ENCODE data around the gene DRC7. TPM values are rescaled to one million over a fixed set of nuclear protein-coding genes. Genes with fewer than 3 reads are reported as not detected.
"Not testable (repeated sequence)": the region's sequence is repeated elsewhere in the genome, so short reads cannot be mapped to it uniquely, and the experiment has no call there.

The DRC7 gene
- polyA plus RNA-seq, 1 donor (not counting 4 experiments of a cell fraction or from before 2014, with no cell fraction given), result not detected

- no peaks in the 10 kb centered on the region for H3K27me3 ChIP-seq (ENCODE audit: control insufficient read depth, extremely low read depth, insufficient read depth, low read length)
- dilution Hi-C loops (cut with MboI; ENCODE audit: extremely low pct_ligation_motif_present, low sequenced_read_pairs), result no loop called here
- H3K9me3 ChIP-seq (ENCODE audit: control insufficient read depth, low read depth, low read length), result no peaks in the 10 kb centered on the region
- peaks cover 3% of the 10 kb centered on the region for H3K9me1 ChIP-seq (ENCODE audit: control insufficient read depth, extremely low read depth, insufficient read depth, low read length)
- TF ChIP-seq CTCF (optimal IDR thresholded peaks at IDR 0.05 in 1 of 3, IDR thresholded peaks at IDR 0.05 in 1 of 3, conservative IDR thresholded peaks at IDR 0.05 in 1 of 3; ENCODE audit: extremely low read depth in 1 of 3, insufficient read depth in 2 of 3, low read length in 3 of 3) (no peak), EZH2 (IDR thresholded peaks at IDR 0.05; ENCODE audit: low read length) (no peak)
- no peak overlapping the region for H3K4me2 ChIP-seq (ENCODE audit: control insufficient read depth, extremely low read depth, insufficient read depth, low read depth, low read length)
- H3K4me1 ChIP-seq (ENCODE audit: control insufficient read depth, extremely low read depth, insufficient read depth, low read length), result peaks cover 19% of the 10 kb centered on the region
- no peak overlapping the region for H3K4me3 ChIP-seq (ENCODE audit: control insufficient read depth in 2 of 3, extremely low read depth in 1 of 3, insufficient read depth in 2 of 3, low read depth in 1 of 3, low read length in 3 of 3)
- H3K79me2 ChIP-seq (ENCODE audit: control insufficient read depth, insufficient read depth, low read length), result no peaks in the 10 kb centered on the region
- FAIRE-seq (no peak), DNase-seq (ENCODE audit: low read depth, low spot score) (no peak)
- H4K20me1 ChIP-seq (ENCODE audit: control insufficient read depth, extremely low read depth, insufficient read depth, low read length), result peaks cover 3% of the 10 kb centered on the region
- H3K27ac ChIP-seq (ENCODE audit: control insufficient read depth, insufficient read depth, low read length), result no peak overlapping the region
- H2AFZ ChIP-seq (ENCODE audit: control insufficient read depth, low read length), result no peak overlapping the region
- no peak overlapping the region for H3K9ac ChIP-seq (ENCODE audit: control insufficient read depth, extremely low read depth, insufficient read depth, low read length)
- H3K36me3 ChIP-seq (ENCODE audit: control insufficient read depth in 2 of 2, extremely low read depth in 1 of 2, insufficient read depth in 2 of 2, low read length in 2 of 2), result peaks cover 0 to 9% of the 10 kb centered on the region in 2 experiments
These were observed 51.2 kb downstream of the DRC7 start for GRCh38 chr16:57745768-57746167.

DNA sequence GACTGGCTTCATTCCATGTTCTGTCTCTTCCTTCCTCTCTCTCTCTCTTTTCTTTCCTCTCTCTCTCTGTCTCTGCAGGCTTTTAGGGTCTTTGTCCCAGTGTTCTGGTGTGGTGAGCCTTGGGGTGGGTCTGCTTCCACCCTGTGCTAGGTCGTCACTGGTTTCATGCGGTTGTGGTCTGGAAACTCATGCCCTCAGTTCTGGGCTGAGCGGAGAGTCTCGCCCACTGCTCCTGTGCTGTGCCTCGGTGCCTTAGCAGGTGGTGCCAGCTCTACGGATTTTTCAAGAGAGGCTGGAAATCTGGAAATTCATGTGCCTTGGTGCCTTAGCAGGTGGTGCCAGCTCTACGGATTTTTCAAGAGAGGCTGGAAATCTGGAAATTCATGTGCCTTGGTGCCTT is 51.7 kb downstream of the DRC7 start:
- dilution Hi-C loops (cut with MboI; ENCODE audit: extremely low pct_ligation_motif_present, low sequenced_read_pairs); H3K9me1 ChIP-seq (ENCODE audit: control insufficient read depth, extremely low read depth, insufficient read depth, low read length); H3K4me3 ChIP-seq (ENCODE audit: control insufficient read depth in 2 of 3, extremely low read depth in 1 of 3, insufficient read depth in 2 of 3, low read depth in 1 of 3, low read length in 3 of 3); H3K27me3 ChIP-seq (ENCODE audit: control insufficient read depth, extremely low read depth, insufficient read depth, low read length); H4K20me1 ChIP-seq (ENCODE audit: control insufficient read depth, extremely low read depth, insufficient read depth, low read length); H3K9ac ChIP-seq (ENCODE audit: control insufficient read depth, extremely low read depth, insufficient read depth, low read length); DNase-seq (ENCODE audit: low read depth, low spot score); FAIRE-seq; H3K4me2 ChIP-seq (ENCODE audit: control insufficient read depth, extremely low read depth, insufficient read depth, low read depth, low read length); H3K27ac ChIP-seq (ENCODE audit: control insufficient read depth, insufficient read depth, low read length); H3K9me3 ChIP-seq (ENCODE audit: control insufficient read depth, low read depth, low read length); H2AFZ ChIP-seq (ENCODE audit: control insufficient read depth, low read length); H3K79me2 ChIP-seq (ENCODE audit: control insufficient read depth, insufficient read depth, low read length): not testable (repeated sequence)
- Histone ChIP-seq H3K36me3 (ENCODE audit: control insufficient read depth in 2 of 2, extremely low read depth in 1 of 2, insufficient read depth in 2 of 2, low read length in 2 of 2) (peaks cover 0 to 13% of the 10 kb centered on the region in 2 experiments), H3K4me1 (ENCODE audit: control insufficient read depth, extremely low read depth, insufficient read depth, low read length) (peaks cover 14% of the 10 kb centered on the region)

DNA sequence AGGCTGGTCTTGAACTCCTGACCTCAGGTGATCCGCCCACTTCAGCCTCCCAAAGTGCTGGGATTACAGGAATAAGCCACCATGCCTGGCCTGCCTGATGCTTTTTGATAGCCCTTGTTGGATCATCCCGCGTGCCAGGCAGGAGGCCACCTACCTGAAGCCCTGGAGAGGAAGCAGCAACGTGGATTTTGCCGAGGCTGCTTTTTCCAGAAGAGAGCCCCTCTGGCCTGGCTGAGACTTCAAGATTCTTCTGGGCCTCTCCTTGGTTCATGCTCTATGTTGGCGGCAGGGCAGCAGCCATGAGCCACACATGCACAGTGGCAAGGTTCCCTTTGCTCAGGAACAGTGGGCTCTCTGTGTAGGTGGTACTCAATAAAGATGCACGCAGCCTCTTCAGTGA is 52.5 kb downstream of the DRC7 start:
- Histone ChIP-seq H3K4me3 (ENCODE audit: control insufficient read depth in 2 of 3, extremely low read depth in 1 of 3, insufficient read depth in 2 of 3, low read depth in 1 of 3, low read length in 3 of 3) (no peak overlapping the region), H3K9me3 (ENCODE audit: control insufficient read depth, low read depth, low read length) (no peaks in the 10 kb centered on the region), H3K36me3 (ENCODE audit: control insufficient read depth in 2 of 2, extremely low read depth in 1 of 2, insufficient read depth in 2 of 2, low read length in 2 of 2) (peaks cover 0 to 13% of the 10 kb centered on the region in 2 experiments), H3K4me1 (ENCODE audit: control insufficient read depth, extremely low read depth, insufficient read depth, low read length) (peaks cover 7% of the 10 kb centered on the region), H3K27ac (ENCODE audit: control insufficient read depth, insufficient read depth, low read length) (no peak overlapping the region), H3K9ac (ENCODE audit: control insufficient read depth, extremely low read depth, insufficient read depth, low read length) (no peak overlapping the region), H3K9me1 (ENCODE audit: control insufficient read depth, extremely low read depth, insufficient read depth, low read length) (peaks cover 2% of the 10 kb centered on the region), H3K4me2 (ENCODE audit: control insufficient read depth, extremely low read depth, insufficient read depth, low read depth, low read length) (no peak overlapping the region), H3K79me2 (ENCODE audit: control insufficient read depth, insufficient read depth, low read length) (no peaks in the 10 kb centered on the region), H4K20me1 (ENCODE audit: control insufficient read depth, extremely low read depth, insufficient read depth, low read length) (peaks cover 3% of the 10 kb centered on the region), H2AFZ (ENCODE audit: control insufficient read depth, low read length) (no peak overlapping the region), H3K27me3 (ENCODE audit: control insufficient read depth, extremely low read depth, insufficient read depth, low read length) (no peaks in the 10 kb centered on the region)
- TF ChIP-seq CTCF (optimal IDR thresholded peaks at IDR 0.05 in 1 of 3, IDR thresholded peaks at IDR 0.05 in 1 of 3, conservative IDR thresholded peaks at IDR 0.05 in 1 of 3; ENCODE audit: extremely low read depth in 1 of 3, insufficient read depth in 2 of 3, low read length in 3 of 3) (no peak), EZH2 (IDR thresholded peaks at IDR 0.05; ENCODE audit: low read length) (no peak)
- FAIRE-seq, result no peak
- DNase-seq (ENCODE audit: low read depth, low spot score), result no peak
- dilution Hi-C loops (cut with MboI; ENCODE audit: extremely low pct_ligation_motif_present, low sequenced_read_pairs), result no loop called here

Measured in keratinocyte (primary cell).